CD4-positive, alpha-beta T cell treated with Interleukin-6 at 100 ng/mL for 8 hours (primary cell): Measurements from ENCODE around the gene CNOT4.
"Not testable (repeated sequence)": the region's sequence is repeated elsewhere in the genome, so short reads cannot be mapped to it uniquely, and the experiment has no call there.

Experiments used
- DNase-seq: peaks from one replicate; pipeline ENCODE4 v3.0.0-alpha.2; 2020; ENCODE audit warnings: mixed read lengths, low spot score

The CNOT4 gene

DNA sequence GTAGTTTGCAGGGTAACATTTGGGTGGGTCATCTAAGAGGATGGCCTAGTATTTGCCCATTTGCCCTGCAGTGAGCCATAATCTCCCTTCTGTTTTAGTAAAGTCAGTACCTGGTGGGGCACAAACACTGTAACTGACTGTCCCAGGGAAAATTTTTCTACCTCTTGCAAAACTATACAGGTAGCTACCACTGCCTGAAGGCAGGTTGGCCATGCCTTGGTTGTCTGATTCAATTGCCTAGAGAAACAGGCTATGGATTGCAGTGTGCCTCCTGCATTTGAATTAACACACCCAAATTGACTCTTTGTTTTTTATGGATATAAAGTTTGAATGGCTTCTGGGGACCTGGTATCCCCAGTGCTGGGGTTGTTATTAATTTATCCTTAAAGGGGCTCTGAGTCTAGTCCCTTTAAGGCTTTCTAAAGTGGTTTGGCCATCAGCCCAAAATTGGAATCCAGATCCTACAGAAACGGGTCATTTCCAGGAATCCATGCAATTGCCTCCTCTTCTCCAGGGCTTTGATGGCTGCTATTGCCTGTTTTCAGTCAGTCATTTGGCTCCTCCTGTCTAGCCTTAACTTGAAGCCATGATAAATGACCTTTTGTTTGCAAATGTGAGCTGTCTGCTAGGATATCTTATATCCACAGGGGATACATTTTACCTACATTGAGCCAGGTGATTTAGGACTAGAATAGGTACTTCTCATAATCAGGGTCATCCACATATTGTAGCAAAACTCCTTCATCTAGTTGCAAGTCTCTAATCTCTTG, 187.1 kb downstream of the CNOT4 start:
- no peak for DNase-seq

GRCh38 chr7:135321556-135321955, 188.3 kb downstream of the CNOT4 start:
- no peak for DNase-seq

DNA sequence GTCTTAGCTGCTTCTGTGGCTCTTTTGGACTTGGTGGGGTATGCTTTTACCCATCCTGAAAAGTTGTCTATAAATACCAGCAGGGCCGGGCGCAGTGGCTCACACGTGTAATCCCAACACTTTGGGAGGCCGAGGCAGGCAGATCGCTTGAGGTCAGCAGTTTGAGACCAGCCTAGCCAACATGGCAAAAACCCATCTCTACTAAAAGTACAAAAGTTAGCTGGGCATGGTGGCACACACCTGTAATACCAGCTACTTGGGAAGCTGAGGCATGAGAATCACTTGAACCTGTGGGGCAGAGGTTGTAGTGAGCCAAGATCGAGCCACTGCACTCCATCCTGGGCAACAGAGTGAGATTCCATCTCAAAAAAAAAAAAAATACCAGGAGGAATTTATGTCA, 188.9 kb downstream of the CNOT4 start:
- DNase-seq, result not testable (repeated sequence)

- DNase-seq, result no peak
Observed at GRCh38 chr7:135320268-135320667, 189.6 kb downstream of the CNOT4 start.

- no peak for DNase-seq
Observed at GRCh38 chr7:135317676-135318325, 192.1 kb downstream of the CNOT4 start.

DNA sequence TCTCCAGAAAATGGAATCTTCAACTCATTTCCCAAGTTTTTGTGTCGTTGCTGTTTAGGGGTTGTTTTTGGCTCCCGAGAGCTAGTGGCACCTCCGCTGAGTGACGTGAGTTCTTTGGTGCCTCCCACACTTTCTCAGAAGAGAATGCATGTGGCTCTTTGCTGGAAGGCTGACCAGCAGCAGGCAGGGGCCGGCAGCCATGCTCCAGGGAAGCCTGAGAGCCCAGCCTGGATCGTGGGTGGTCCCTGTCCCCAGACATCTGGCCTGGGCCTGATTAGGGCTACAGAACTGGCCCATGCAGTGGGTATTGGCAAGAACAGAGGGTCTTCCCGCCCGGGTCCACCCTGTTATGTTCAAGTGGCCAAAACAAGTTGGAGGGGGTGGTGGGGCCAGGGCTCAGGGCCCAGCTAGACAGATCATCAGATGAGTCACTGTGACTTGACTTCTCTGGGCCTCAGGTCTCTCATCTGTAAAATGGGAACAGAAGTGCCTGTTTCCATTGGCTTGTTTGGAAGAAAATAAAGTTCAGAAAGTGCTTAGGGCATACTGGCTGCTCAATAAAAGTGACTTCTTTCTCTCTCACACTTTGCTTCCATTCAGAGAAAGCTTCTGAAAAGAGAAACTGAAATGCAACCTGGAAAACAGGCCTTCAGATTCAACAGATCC, 193.1 kb downstream of the CNOT4 start:
- DNase-seq, result no peak

- DNase-seq, result no peak
Observed at GRCh38 chr7:135313971-135314370, 195.9 kb downstream of the CNOT4 start.
